DMS79 treated with DMSO at 0.1 percent for 48 hours (cell line): Measurements from ENCODE around the gene LEMD2.
A peak's percentile ranks its signal among the peaks of the same experiment; 100 is the strongest.

Experiments used
- DNase-seq: peaks from one replicate; lab custom pipeline; 2025; lab: John Stamatoyannopoulos, UW

The LEMD2 gene

GRCh38 chr6:33774774-33775173 lies 14.2 kb downstream of the LEMD2 start:
- DNase-seq, result no peak

GRCh38 chr6:33772902-33773472 lies 15.9 kb downstream of the LEMD2 start:
- DNase-seq, result no peak

- DNase-seq, result no peak
These were observed 16.7 kb downstream of the LEMD2 start for GRCh38 chr6:33772082-33772830.

DNA sequence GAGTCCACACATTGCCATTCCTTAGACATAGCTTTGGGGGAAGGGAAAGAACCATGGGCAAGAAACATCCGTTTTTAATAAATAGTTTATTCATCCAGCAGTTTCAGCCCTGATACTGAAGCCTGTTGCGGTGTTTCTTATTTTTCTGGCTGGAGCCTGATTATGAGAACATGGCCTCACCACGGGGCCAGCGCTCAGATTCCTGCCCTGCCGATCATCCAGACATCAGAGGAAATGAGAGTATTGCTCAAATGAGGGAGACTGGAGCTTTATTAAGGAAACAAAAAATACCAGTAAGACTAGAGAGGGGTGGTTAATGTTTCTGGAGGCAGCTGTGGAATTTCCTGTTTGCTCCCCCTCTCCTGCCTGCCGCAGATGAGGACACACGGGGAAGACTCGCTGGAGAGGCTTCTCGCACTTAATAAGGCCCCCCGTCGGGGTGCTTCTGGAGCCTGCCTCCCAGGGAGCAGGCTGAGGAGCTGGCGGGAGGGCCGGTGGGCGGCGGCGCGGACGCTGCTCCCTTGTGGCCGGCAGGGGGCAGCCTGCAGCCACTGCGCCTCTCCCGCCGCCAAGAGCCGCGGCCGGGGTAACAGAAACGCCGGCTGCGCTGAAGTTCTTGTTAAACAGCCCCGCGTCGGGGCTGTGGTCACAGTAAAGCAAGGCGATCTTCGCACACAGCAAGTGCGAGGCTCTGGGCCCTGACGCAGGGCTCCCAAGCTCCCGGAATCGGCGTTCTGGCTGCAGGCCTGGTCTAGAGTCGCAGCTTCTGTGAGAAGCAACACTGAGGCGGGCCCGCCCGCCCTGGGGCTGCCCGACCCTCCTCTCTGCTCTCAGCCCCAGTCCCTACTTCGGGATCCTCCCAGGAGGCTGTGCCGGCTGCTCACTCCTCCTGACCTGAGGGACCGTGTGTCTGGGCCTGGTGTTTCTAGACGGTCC lies 17.5 kb downstream of the LEMD2 start:
- DNase-seq, result peak; percentile 74

GRCh38 chr6:33770833-33771145 lies 18.1 kb downstream of the LEMD2 start:
- no peak for DNase-seq

- no peak for DNase-seq
These were observed 18.7 kb downstream of the LEMD2 start for GRCh38 chr6:33770124-33770832.

- no peak for DNase-seq
These were observed 19.6 kb downstream of the LEMD2 start for GRCh38 chr6:33769248-33769821.

GRCh38 chr6:33768644-33769120 lies 20.2 kb downstream of the LEMD2 start:
- peak; percentile 38 for DNase-seq

DNA sequence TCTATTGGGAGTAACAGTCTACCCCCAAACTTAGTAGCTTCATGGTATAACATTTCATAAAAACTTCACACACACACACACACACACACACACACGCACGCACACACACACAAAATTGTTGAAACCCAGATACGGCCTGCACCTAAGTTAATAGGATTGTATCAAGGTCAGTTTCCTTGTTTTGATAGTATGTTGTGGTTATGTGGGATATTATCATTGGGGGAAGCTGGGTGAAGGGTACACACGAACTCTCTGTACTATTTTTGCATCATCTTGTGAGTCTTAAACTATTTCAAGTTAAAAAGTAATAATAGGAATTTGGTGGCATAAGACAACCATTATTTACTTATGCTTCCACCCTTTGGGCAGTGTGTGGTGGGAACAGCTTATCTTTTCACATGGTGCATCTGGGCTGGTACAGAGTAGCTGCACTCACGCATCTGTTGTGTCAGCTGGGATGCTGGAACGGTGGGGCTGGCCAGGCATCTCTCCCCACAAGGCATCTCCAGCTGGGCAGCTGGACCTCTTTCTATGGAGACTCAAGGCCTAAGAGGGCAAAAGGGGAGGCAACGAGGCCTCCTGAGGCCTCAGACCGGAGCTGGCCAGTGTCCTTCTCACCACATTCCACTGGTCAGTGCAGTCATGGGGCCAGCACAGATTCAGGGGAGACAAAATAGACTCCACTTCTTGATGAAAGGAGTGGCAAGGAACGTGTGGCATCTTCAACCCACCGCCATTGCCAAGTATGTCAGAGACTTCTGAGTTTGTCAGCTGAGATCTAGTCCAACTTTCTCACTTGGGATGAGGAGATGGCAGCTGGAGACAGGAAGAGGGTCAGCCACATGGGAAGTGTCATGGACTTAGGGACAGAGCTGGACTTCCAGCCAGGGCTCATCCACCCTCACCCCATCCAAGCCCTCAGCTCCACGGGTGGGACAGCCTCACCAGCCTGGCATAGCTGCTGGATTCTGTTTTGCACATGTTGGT lies 21.7 kb downstream of the LEMD2 start:
- no peak for DNase-seq

DNA sequence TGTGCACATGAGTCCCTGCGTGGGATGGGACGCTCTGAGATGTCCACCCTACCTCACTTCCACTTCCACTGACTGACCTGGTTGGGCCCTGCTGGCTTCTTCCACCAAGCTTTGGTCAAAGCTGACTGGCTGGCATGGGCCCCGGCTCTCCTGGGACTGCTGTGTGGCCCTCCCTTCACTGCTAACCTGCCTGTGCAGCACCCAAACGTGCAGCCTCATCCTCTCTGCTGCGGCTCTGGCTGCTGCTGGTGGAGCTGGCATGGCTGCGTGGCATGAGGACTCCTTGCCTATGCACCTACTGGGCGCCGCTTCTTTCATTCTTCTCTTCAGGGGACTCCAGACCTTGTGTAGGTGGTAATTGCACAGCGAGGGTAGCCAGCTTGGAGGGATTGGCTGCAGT lies 23.6 kb downstream of the LEMD2 start:
- no peak for DNase-seq

DNA sequence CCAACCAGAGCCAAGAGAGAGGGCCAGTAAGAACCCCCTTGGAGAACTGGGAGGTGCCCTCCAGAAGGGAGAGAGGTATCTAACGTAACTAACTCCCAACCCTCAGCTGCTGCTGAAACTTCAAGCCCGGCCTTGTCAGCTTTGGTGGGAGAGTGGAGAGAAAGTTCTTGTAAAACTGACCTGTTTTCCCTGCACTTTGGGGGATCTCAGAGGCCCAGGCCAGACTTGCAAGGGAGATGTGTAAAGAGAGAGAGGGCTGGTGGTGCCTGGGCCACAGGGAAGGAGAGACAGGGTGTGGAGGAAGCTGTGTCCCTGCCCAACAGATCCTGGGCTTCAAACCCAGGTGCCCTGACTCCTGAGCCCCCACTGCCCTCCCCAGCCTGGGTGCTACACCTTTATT lies 24.9 kb downstream of the LEMD2 start:
- no peak for DNase-seq

GRCh38 chr6:33763483-33763882 lies 25.4 kb downstream of the LEMD2 start:
- no peak for DNase-seq

DNA sequence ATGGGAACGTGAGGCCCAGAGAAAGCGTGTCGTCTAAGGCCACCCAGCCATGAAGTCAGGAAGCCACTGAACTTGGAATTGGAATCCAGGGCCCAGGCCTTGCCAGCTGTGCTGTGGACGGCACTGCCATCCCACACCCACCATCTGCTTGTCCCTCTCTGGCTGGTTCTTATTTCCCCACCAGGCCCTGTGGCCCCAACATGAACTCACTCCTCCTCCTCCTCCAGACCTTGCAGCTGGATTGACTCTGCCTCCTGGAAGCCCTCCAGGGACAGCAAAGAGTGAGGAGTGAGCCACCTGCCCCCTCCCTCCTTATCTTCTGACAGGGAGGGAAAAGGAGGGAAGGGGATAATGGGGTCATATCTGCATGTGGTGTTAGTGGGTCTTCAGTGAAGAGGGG lies 26.2 kb downstream of the LEMD2 start:
- DNase-seq, result no peak

DNA sequence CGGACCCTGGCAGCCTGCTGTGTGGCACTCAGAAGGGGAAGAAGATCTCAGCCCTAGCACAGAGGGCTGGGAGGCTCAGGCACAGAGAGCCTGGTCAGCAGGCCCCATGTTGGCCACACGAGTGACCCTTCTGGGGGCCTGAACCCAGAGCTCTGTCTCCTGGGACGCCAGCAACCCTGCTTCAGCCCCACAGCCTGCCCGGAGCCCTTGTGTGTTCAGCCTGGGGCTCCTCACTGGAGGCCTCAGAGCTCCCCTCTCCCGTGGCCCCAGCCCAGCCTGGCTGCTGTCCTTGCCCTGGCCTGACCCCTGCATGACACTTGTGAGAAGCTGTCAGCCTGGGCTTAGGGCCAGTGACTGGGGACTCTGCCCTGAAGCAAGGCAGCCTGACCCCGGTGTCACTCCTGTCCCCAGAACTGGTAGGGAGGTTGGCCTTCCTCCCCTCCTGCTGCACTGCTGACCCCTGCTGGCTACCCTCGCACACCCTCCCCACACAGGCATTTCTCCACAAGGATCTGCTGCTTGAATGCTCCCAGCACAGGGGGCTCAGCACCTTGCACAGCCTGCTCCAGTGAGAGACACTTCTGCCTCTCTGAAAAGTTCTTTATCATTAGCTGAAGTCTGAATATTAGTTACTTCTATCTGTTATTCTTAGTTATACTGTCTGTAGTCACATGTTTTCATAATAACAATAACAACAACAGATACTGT lies 26.9 kb downstream of the LEMD2 start:
- peak; percentile 74 for DNase-seq

DNA sequence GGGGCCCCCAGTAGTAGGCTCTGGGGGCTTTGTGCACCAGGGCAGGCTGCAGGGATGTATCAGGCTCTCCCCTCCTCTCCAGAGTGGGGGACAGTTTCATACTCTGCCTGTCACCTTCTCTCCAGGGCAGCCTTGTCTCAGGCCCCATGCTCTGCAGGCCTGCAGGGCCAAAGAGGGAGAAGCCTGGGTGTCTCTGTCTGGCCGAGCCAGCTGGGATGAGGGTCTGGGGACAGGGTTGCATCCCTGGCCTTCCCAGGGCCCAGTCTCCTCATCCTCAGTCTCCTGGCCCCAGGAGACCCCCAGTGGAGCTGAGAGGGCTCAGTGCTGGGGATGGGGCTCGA lies 27.4 kb downstream of the LEMD2 start:
- DNase-seq, result no peak

DNA sequence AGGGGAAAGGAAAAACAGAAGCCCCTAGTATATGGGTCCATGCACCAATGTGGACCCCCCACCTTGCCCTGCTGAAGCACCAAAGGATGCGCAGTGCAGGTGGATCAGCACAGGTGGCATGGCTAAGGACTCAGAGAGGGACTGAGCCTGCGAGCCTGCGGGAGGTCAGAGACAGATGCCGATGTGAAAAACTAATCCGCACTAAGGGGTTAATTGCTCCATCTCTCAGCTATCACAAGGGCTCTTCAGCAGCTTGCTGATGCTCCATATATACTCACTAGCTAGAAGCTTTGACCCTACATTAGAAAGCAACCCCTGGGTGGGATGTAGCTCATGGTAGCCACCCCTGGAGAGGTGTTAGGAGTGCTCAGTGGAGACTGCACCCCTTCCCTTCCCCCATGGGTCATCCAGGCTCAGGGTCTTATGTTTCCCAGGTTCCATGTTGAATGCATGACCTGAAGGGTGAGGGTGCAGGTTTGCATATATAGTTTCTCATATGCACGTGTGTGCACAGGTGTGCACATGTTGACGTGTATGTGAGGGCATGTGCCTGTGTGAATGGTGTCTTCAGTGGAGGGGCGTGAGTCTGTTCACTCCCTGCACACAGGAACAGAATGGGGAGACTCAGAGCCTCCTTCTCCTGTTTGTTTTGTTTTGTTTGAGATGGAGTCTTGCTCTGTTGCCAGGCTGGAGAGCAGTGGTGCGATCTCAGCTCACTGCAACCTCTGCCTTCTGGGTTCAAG lies 28.9 kb downstream of the LEMD2 start:
- peak; percentile 46 for DNase-seq

GRCh38 chr6:33758815-33759216 lies 30.1 kb downstream of the LEMD2 start:
- DNase-seq, result no peak

DNA sequence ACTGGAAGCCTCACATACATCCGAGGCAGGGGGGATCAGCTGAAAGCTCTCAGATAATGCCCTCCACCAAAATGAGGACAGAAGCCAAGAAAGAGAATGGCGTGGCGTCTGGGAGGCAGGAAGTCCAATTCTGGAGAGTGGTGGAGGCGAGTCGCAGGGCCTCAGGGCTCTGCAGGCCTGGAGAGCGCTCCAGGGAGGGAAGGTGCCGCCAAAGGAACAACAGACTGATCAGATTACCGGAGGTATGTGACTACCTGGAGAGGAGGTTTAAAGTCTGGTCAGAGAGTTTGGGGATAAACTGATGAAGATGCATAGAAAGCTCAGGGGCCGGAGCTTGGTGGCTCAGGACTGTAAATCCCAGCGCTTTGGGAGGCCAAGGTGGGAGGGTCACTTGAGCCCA lies 31.0 kb downstream of the LEMD2 start:
- DNase-seq, result peak; percentile 23

GRCh38 chr6:33757113-33757512 lies 31.8 kb downstream of the LEMD2 start:
- DNase-seq, result no peak
